Activated CD8-positive, alpha-beta memory T cell treated with anti-CD3 and anti-CD28 coated beads for 4 hours (primary cell): ENCODE results near the gene DCDC2C.
"Not testable (repeated sequence)": the region's sequence is repeated elsewhere in the genome, so short reads cannot be mapped to it uniquely, and the experiment has no call there.

Source experiments
- DNase-seq, 2 donors: peaks; one replicate each; pipeline ENCODE4 v3.0.0-alpha.2; 2020; ENCODE audit warnings: low read depth in 2 of 2

Gene DCDC2C, protein sequence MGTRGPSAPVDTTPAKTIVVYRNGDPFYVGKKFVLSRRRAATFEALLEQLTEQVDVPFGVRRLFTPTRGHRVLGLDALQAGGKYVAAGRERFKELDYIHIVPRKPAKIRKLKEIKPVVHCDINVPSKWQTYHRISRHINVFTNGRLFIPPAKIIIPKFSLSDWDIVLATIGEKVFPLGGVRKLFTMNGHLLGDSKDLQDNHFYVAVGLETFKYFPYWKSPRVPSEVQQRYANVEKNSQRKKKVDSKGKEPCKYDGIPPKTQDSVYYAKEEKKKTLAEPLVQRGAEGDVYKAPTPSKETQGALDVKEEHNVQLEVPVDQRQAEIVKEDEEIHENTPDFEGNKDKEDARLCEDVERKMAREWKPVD

DNA sequence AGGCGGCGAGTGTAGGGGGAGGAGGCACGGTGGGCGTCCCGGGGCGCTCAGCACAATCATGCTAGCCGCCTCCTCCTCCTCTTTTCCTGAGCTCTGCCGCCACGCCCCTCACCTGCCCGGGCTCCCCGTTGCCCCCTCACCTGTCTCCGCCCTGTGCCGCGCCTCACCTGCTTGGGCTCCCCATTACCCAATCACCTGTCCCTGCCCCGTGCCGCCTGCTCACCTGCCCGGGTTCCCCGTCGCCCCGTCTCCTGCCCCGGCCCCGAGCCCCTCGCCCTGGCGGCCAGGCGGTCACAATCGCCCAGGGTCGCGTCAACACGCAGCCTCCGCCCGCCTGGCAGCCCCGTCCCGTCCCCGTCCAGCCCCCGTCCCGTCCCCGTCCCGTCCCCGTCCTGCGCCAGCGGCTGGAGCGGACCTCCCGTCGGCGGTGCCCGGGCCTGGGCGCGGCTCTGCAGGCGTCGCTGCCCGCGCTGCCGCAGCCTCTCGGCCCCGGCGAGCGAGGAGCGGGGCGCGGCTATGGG is at the start of gene DCDC2C:
Gene DCDC2C, plus strand, starts transcription at position 340 of the 521 bp plus-strand sequence. Its CDS starts 177 bp downstream, at position 517.
- DNase-seq = no peak

DNA sequence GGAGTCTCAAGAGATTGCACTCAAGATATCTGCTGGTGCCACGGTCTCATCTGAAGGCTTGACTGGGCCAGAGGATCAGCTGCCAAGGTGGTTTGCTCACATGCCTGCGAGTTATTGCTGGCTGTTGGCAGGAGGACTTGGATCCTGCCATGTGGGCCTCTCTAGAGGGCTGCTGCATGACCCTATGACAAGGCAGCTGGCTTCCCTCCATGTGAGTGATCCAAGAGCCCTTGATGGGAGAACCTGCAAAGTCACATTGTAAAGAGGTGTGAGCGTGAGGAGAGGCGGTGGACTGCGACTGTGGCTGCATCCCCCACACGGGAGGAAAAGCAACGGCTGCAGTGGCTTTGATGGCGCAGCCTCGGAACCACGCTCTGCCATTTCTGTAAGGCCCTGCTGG is 49.4 kb upstream of the DCDC2C start:
- DNase-seq = no peak

DNA sequence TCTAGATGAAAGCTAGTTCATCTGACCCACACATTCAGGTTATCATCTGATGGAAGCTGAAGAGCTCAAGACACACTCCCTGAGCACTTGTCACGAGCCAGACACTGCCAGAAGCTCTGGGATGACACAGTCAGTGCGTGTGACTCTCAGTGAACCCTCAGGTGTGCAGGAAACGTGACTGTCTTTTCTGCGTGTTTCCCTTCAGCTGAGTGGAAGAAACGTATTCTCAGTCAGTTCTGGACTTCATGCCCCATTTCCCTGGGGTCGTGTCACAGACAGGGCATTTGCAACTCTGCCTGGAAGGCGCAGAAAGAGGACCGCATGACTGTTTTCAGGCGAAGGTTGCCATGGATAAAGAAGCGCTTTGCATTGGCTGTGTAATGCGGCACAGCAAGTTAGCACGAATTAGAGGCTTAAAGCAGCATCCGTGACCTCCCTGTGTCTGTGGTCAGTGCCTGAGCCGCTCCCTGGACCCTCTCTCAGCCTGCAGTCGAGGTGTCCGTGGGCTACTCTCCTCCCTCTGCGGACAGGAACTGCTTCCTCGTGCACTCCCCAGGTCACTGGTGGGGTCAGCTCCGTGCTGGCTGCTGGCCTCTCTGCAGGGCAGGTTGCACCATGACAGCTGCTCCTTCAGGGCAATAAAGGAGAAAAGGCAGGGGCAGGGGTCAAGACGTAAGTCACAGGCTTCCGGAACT is 48.7 kb upstream of the DCDC2C start:
- no peak for DNase-seq

DNA sequence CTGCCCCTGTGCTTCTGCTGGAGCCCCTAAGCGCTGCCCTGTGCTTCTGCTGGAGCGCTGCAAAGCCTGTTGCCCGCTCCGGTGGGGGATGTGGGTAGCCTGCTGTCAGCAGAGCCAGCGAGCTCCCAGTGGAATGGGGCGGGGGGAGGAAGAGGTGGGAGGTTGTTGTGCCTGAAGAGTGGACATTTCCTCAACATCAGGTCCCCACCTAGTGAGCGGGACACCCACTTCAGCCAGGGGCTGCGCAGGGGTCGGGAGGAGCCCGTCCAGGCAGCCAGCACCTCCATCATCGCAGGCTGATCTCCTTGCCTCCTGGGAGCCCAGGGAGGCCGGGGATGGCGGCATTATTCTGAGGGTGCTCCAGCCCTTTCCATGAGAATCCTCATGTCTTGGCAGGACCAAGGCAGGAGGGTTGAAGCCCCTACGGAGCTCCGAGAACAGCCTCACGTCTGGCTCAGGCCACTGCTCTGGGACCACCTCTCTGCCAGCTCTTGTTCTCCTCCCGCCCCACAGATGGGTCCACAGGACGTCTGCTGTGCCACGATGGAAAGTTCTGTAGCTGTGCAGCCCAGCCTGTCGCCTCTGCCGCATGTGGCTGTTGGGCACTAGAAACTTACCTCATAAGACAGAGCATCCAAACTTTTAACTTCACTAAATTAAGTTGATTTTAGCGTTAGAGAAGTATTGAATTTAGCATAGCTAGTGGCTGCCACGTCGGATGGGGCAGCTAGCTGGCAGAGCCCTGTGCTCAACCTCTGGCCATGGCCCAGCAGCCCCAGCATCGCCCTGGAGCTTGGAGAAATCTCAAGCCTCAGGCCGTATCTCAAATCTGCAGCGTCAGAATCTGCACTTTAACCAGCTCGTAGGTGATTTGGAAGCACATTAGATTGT is 47.3 kb upstream of the DCDC2C start:
- no peak for DNase-seq

DNA sequence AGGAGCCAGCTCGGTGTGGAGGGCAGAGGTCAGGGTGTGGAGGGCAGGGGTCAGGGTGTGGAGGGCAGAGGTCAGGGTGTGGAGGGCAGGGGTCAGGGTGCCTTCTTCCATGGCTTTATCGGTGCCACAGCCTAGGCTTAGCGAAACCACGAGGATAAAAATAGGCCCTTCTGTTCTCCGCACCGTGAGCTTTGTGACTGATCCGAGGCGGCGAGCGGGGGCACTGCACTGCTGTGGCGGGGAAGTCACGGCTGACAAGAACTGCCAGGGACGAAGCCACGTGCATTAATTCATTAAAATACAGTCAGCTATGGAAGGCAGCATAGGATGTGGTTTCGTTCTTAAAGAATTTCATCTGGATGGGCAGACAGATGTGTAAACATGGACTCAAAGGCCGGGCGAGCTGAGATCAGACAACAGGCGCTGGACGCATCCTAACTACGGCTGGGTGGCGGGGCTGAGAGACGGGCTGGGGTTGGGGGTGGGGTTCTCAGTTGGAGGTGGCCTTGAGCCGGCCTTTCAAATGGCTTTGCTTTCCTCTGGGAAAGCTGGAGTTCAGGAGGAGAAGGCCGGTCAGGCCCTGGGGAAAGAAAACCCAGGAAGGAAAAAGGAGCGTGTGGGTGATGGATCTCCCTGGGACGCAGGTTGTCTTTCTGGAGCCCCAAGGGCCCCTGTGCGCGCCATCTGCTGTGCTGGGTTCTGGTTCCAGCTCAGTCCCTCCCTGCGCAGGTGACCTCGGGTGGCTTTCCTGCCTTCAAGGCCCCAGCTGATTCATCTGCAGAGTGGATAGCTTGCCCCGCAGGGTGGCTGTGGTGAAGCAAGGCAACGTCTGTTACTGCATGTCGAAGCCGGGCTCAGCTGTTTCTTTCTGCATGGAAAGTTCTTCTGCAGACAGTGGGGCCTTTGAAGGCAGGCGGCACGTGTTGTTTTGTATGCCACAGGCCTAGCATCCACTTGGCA is 46.3 kb upstream of the DCDC2C start:
- no peak for DNase-seq

DNA sequence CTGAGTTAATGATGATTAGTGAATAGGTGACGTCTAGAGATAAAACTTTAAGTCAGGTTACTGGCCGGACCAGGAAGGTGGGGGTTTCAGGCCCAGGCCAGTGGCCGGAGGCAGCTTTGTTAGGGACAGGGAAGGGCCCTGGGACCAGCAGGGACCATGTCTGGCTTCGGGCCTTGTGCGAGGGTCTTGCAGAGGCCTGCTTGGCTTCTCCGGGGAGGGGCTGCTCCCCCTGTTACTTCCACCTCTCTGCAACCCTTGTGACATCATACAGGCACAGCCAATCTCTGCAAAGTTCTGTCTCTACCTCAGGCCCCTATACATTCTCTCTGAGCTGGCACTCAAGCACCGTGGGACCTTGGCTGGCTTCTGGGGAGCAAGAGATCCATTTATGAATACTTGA is 45.5 kb upstream of the DCDC2C start, which contains the start of gene ALLC:
Gene ALLC, plus strand, starts transcription at position 320 of the 400 bp plus-strand sequence. CDS start 12,958 bp downstream, outside the sequence.
- DNase-seq = no peak

DNA sequence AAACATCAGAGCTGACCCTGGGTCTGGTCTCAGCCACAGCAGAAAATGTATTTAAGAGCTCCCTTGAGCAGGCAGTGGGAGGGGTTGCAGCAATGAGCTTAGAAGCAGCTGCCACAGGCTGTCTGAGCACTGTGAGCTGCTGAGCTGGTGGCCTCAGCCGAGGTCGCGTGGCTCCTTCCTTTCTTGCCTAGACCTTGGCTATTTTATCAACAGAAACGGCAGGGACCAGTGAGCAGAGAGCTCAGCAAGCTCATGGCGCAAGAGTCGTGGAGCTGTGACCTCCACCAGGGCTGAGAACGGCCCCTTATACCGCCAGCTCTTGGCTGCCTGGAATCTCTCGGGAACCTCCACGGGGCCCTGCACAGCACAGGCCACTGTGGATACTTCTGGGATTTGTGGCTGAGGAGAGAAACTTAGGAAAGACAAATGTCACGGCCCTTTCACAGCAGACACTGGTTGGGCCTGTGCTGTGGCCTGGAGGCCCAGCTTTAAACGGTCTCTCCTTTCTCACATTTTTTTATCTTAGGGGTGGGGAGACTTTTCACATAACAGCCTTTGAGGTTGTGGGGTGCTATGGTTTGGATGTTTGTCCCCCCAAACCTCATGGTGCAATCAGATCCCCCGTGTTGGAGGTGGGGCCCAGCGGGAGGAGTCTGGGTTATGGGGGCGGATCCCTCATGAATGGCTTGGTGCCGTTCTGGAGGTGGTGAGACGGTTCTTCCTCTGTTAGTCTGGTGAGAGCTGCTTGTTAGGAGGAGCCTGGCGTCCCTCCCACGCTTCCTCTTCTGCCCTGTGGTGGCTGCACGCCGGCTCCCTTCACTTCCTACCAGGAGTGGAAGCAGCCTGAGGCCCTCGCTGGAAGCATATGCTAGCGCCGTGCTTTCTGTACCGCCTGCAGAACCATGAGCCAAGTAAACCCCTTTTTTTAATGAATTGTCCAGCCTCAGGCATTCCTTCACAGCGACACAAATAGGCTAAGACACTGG is 43.6 kb upstream of the DCDC2C start:
- DNase-seq = no peak

DNA sequence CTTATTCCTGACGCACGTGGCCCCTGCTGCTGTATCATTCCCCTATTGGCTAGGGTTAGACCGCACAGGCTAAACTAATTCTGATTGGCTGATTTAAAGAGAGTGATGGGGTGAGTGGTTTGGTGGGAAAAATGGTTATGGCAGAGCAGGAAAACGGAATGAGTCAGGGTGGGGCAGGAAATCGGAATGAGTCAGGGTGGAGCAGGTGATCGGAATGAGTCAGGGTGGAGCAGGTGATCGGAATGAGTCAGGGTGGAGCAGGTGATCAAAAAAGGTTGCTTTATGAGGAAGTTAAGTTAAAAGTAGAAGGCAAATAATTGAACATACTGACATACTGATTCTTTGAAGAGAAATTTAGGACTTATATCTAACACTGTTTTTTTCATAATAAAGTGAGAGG is 42.7 kb upstream of the DCDC2C start:
- not testable (repeated sequence) for DNase-seq

DNA sequence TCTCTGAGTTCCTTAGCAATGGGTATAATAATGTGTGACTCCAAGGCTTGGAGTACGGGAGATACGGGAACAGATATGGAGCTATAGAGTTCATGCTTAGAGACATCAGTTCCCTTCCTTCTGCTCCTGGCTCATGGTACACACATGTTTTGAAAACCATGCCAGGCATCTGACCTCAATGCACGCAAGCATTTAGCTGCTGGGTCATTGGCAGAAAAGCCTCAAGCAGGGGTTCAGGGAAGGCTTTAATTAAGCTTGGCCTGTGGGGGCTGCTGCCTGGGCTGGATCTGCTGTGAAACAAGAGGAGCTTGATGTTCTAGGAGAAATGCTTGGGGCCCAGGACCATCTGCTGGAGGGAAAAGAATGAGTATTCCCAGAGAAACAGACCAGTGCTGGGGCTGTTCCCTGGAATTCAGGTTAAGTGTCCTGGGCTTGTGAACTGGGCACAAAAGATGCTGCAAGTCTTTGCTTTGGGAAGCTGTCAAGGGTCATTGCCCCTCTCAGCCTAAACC is 42.2 kb upstream of the DCDC2C start:
- DNase-seq = no peak

DNA sequence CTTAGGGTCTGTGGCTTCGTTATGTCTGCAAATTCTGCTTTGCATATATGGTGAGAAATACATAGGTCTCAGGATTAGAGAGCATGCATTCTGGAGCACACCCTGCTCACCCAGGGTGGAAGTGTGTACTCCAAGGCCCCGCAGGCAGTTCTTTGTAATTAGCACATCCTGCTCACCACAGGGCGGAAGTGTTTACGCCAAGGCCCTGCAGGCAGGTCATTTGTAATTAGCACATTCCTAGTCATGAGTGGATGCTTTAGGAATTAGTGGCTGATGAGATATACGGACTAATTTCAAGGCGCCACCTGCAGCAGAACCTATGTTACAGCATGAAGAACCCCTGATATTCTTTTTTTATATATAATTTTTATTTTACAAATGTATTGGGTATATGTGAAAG is 41.1 kb upstream of the DCDC2C start:
- DNase-seq = no peak

DNA sequence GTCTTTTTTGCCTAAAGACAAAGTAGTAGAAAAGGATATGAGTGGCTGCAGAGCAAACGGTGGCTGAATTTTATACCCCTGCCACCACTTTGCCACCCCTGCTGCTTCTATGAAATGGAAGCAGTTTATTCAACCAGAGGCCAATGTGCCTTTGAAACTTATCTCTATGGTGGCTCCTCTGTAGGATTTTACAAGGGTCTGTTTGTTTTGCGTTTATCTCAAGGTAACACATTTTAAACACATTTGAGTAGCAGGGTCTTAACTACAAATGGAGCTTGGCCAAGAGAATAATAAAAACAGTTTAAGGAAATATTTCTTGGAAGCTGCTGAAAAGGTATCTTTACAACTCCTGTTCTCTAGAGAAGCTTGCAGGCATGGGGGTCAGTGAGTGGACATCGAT is 39.3 kb upstream of the DCDC2C start:
- no peak for DNase-seq

DNA sequence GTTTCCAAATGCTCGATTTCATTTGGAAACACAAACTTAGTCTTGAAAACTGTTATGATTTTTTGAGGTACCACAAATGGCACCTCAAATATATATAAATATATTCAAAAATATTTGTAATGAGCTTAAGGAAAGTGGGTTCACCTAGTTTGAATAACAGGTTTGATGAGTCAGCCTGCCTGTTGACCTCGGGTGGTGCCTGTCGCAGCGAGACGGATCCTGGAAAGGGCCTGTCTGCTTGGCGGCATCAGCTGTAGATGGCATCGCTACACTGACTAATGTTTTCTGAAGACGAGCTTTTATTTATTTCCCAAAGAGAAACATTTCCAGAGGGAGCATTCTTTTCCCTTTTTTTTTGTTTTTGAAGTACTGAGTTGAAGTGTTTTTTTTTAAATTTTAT is 38.5 kb upstream of the DCDC2C start:
- no peak for DNase-seq

DNA sequence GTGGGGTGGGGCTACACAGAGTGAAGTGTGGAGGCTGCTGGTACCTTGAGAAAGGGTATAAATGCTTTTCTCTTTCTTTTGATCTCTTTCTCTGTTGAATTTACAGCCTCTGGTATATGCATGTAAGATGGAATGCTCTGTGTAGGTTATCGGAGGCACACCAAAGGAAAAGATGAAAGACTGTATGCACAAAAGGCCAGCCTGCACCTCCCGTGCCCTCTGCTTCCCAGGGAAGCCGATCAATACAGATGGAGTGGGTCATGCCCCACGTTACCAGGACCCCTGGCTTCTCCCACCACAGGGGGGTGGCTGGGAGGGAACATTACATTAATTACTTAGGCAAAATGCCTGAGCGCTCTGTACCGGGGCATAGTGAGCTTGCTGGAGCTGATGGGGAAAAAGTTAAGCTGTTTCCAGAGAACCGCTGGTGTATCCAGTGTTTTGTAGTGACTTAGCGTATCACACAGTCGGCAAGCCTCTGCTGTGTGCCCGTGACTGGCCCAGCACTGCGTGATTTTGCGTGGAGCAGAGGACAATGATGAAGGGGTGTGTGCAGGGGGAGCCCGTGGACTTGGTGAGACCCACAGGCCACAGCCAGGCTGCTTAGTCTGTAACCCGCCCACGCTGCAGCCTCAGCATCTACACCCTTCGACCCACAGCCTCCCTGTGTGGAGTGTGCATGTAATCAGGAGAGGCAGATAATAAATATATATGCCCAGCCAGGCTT is 37.3 kb upstream of the DCDC2C start:
- no peak for DNase-seq

DNA sequence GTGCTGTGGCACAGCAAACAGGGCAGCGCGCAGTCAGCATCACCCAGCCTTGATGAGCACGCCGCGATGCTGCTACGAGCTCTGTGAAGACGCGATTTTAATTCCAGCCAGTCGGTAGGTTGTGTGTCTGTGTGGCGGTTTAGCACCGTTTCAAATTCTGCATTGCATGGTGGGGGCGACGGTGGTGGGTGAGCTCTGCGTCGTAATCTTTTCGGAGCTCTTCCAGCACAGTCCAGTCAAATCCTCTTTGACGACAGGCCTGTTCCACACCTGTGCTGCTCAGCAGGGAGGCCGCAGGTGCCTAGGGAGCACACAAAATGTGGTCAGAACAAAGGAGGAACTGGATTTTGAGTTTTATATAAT is 36.8 kb upstream of the DCDC2C start:
- no peak for DNase-seq

DNA sequence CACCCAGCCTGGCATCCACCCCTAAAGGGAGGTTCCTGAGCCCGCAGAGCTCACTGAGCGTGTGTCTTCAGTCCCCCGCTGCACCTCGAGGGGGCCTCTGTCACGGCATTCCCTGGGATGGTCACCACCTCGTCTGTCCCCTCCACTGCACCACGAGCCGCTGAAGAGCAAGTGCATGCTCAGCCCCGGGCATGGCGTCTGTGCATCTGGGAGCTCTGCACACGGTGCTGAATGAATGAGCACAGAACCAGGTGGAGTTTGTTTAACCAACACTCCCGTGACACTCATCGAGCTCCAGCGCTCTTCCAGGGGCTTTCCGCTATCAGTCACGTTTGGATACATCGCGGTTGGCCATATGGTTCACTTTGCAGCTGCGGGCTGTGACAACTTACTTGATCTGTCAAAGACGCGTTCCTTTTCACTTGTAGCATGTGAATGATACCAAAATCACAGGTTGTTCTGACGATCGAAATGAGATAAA is 36.2 kb upstream of the DCDC2C start:
- DNase-seq = no peak

DNA sequence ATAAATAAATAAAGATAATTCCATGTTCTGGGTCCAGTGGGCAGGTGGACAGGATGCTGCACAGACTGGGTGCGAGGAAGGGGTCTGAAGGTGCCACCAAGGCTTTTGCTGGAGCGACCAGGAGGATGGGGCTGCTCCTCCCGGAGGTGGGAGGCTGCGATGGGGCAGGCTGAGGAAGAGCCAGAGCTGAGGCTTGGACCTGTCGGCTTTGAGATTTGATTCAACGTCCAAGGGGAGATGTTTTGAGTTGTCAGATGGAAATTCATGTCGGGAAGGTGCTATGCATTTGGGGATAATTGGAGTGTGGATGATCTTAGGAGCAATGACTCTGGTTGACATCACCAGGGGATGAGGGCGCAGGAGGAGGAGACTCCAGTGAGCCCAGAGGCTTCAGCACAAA is 33.7 kb upstream of the DCDC2C start:
- DNase-seq = no peak

DNA sequence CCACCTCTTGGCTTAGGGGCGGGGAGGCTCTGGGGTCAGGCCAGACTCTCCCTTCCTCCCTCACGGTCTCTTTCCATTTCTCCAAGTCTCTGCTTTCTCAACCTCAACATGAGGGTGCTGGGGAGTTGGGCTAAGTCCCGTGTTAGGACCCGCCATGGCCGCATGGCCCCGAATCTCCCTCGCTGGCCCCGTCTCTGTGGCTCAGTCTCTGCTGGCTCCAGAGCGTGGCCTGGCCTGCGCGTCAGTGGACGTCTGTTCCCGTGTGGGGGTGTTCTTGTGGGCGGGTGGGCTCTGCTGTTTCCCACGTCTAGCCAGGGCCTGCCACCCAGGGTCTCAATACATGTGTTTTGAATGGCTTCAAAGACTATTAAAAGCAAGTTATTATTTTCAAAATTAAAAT is 33.0 kb upstream of the DCDC2C start:
- no peak for DNase-seq

DNA sequence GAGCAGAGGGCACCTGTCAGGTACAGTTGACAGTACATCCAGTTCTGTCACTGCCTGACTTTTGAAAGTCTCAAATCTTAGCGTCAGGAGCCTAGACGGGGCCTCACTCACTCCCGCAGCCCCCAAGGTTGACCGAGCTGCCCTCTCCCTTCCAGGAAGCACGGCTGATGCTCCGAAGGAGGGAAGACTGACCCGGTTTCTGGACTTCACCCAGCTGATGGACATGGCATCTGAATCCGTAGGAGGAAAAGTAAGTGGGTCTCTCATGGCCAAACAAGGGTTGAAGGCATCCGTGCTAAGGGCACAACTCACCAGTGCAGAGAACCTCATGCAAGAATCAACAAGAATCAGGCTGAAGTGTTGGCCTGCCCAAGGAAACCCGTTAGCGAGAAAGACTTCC is 32.4 kb upstream of the DCDC2C start:
- no peak for DNase-seq
